ENCODE results near the gene BEAN1. TPM values are rescaled to one million over a fixed set of nuclear protein-coding genes. Genes with fewer than 3 reads are reported as not detected.

BEAN1 gene
- total RNA-seq, 1 donor: 0.36 TPM

DNA sequence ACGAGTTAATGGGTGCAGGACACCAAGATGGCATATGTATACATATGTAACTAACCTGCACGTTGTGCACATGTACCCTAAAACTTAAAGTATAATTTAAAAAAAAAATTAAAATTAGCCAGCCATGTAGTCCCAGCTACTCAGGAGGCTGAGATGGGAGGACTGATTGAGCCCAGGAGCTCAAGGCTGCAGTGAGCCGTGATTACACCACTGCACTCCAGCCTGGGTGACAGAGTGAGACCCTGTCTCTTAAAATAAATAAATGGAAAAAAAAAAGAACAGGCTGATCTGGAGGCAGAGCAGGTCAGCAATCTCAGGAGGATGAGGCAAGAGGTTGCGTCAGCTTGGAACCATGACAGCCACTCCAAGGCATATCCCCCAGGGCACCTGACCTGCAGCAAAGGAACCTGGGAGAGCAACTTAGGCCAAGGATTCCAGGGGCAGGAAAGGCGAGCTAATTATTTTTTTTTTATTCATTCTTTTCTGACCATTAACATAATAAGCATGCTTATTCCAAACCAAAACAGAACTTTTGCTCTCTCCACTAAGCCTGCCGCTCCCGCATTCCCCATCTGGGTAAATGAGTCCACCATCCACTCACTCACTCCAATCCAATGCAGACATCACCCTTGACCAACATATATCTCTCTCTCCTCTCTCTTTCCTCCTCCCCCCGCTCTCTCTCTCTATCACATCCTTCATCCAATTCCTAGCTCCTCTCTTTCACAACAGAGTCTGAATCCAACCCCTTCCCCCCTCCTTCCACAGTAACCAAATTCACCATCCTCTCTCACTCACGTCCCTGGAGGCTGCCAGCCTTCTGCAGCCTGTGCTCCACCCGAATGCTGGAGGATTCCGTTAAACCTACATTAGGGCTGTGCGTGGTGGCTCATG lies 75.2 kb downstream of the BEAN1 start:
- no peak overlapping the region for H3K4me3 ChIP-seq (ENCODE audit: insufficient read depth, low read length)
- H3K4me1 ChIP-seq (ENCODE audit: insufficient read depth, low read length): peaks cover 21% of the 10 kb centered on the region
- H2AFZ ChIP-seq (ENCODE audit: low read length): no peak overlapping the region
- no peaks in the 10 kb centered on the region for H3K79me2 ChIP-seq (ENCODE audit: insufficient read depth, low read length)
- no peaks in the 10 kb centered on the region for H3K27me3 ChIP-seq (ENCODE audit: insufficient read depth, low read length)
- TF ChIP-seq, protein P1, sequence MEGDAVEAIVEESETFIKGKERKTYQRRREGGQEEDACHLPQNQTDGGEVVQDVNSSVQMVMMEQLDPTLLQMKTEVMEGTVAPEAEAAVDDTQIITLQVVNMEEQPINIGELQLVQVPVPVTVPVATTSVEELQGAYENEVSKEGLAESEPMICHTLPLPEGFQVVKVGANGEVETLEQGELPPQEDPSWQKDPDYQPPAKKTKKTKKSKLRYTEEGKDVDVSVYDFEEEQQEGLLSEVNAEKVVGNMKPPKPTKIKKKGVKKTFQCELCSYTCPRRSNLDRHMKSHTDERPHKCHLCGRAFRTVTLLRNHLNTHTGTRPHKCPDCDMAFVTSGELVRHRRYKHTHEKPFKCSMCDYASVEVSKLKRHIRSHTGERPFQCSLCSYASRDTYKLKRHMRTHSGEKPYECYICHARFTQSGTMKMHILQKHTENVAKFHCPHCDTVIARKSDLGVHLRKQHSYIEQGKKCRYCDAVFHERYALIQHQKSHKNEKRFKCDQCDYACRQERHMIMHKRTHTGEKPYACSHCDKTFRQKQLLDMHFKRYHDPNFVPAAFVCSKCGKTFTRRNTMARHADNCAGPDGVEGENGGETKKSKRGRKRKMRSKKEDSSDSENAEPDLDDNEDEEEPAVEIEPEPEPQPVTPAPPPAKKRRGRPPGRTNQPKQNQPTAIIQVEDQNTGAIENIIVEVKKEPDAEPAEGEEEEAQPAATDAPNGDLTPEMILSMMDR (IDR thresholded peaks at IDR 0.05; ENCODE audit: extremely low read depth, low read depth, low read length): no peak
- no peaks in the 10 kb centered on the region for H3K36me3 ChIP-seq (ENCODE audit: insufficient read depth, low read length)
- no peaks in the 10 kb centered on the region for H3K9me3 ChIP-seq (ENCODE audit: low read depth, low read length)
- H3K4me2 ChIP-seq (ENCODE audit: insufficient read depth, low read length): peak overlapping the region; percentile 52
- no peaks in the 10 kb centered on the region for H4K20me1 ChIP-seq (ENCODE audit: insufficient read depth, low read length)
- peak; percentile 83 for DNase-seq (ENCODE audit: insufficient read length, low spot score, missing footprints)
- no peak overlapping the region for H3K27ac ChIP-seq (ENCODE audit: low read depth, low read length)

DNA sequence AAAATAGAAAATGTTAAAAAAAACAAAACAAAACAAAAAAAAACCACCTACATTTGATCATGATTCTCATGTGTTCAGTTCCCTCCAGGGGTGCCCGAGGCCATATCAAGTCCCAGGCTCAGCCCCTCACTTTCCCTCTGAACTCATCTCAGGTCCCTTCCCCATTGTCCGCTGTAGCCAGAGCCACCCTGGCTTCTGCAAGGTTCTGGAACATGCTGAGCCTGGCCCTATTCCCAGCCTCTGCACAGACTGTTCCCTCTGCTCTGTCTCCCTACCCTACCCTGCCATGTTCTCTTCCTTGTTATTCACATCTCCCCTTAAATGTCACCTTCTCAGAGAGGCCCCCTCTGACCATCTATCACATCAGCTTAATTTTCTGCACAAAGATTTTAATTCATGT lies 75.9 kb downstream of the BEAN1 start:
- Histone ChIP-seq H4K20me1 (ENCODE audit: insufficient read depth, low read length) (no peaks in the 10 kb centered on the region), H2AFZ (ENCODE audit: low read length) (no peak overlapping the region), H3K4me2 (ENCODE audit: insufficient read depth, low read length) (no peak overlapping the region), H3K27me3 (ENCODE audit: insufficient read depth, low read length) (no peaks in the 10 kb centered on the region), H3K4me1 (ENCODE audit: insufficient read depth, low read length) (peaks cover 23% of the 10 kb centered on the region), H3K79me2 (ENCODE audit: insufficient read depth, low read length) (no peaks in the 10 kb centered on the region), H3K27ac (ENCODE audit: low read depth, low read length) (no peak overlapping the region), H3K36me3 (ENCODE audit: insufficient read depth, low read length) (no peaks in the 10 kb centered on the region), H3K4me3 (ENCODE audit: insufficient read depth, low read length) (no peak overlapping the region), H3K9me3 (ENCODE audit: low read depth, low read length) (no peaks in the 10 kb centered on the region)
- peak; percentile 10 for DNase-seq (ENCODE audit: insufficient read length, low spot score, missing footprints)
- TF ChIP-seq, protein P1 (IDR thresholded peaks at IDR 0.05; ENCODE audit: extremely low read depth, low read depth, low read length): no peak

DNA sequence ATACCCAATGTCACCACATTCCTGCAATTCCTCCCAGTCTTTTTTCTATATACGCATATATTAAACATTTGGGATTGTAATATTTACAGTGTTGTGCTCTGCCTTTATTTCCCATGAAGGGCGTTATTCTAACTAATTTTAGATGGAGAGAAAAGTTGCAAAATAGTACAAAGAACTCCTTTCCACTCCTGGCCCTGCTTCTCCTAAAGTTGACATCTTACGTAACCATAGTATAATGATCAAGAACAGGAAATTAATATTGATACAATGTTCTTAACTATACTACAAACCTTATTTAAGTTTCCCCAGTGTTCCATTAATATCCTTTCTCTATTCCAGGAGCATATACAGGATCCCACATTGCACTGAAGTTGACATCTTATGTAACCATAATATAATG lies 76.5 kb downstream of the BEAN1 start:
- H3K9me3 ChIP-seq (ENCODE audit: low read depth, low read length): no peaks in the 10 kb centered on the region
- no peaks in the 10 kb centered on the region for H4K20me1 ChIP-seq (ENCODE audit: insufficient read depth, low read length)
- peaks cover 29% of the 10 kb centered on the region for H3K4me1 ChIP-seq (ENCODE audit: insufficient read depth, low read length)
- no peaks in the 10 kb centered on the region for H3K27me3 ChIP-seq (ENCODE audit: insufficient read depth, low read length)
- no peak overlapping the region for H2AFZ ChIP-seq (ENCODE audit: low read length)
- H3K4me2 ChIP-seq (ENCODE audit: insufficient read depth, low read length): no peak overlapping the region
- no peaks in the 10 kb centered on the region for H3K36me3 ChIP-seq (ENCODE audit: insufficient read depth, low read length)
- H3K27ac ChIP-seq (ENCODE audit: low read depth, low read length): no peak overlapping the region
- TF ChIP-seq, protein P1 (IDR thresholded peaks at IDR 0.05; ENCODE audit: extremely low read depth, low read depth, low read length): no peak
- no peak for DNase-seq (ENCODE audit: insufficient read length, low spot score, missing footprints)
- no peak overlapping the region for H3K4me3 ChIP-seq (ENCODE audit: insufficient read depth, low read length)
- H3K79me2 ChIP-seq (ENCODE audit: insufficient read depth, low read length): no peaks in the 10 kb centered on the region

DNA sequence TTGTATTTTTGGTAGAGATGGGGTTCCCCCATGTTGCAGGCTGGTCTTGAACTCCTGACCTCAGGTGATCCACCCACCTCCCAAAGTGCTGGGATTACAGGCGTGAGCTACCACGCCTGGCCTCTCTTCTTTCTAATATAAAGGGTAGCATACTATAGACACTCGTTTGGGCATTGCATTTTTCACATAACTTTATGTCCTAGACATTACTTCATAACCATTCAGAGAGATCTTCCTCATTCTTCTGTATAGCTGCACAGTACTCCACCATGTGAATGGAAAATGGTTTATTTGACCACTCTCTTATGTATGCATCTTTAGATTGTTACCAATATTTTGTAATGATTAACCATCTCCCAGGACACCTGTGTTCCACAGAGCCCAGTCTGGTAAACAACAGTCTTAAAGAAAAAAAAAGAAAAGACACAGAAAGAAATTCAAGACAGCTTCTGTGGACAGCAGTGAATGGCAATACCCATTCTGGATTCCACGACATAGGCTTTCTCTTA lies 80.7 kb downstream of the BEAN1 start:
- TF ChIP-seq, protein P1 (IDR thresholded peaks at IDR 0.05; ENCODE audit: extremely low read depth, low read depth, low read length): no peak
- H3K9me3 ChIP-seq (ENCODE audit: low read depth, low read length): no peaks in the 10 kb centered on the region
- no peak overlapping the region for H2AFZ ChIP-seq (ENCODE audit: low read length)
- no peak overlapping the region for H3K4me3 ChIP-seq (ENCODE audit: insufficient read depth, low read length)
- H3K27me3 ChIP-seq (ENCODE audit: insufficient read depth, low read length): no peaks in the 10 kb centered on the region
- H3K79me2 ChIP-seq (ENCODE audit: insufficient read depth, low read length): no peaks in the 10 kb centered on the region
- H3K36me3 ChIP-seq (ENCODE audit: insufficient read depth, low read length): no peaks in the 10 kb centered on the region
- no peak overlapping the region for H3K4me2 ChIP-seq (ENCODE audit: insufficient read depth, low read length)
- H4K20me1 ChIP-seq (ENCODE audit: insufficient read depth, low read length): no peaks in the 10 kb centered on the region
- DNase-seq (ENCODE audit: insufficient read length, low spot score, missing footprints): no peak
- H3K27ac ChIP-seq (ENCODE audit: low read depth, low read length): no peak overlapping the region
- peaks cover 40% of the 10 kb centered on the region for H3K4me1 ChIP-seq (ENCODE audit: insufficient read depth, low read length)

Measured in osteoblast (primary cell).